MM.1S (cell line): ENCODE results near the gene CEACAM6.

Experiments used
- DNase-seq: peaks from one replicate; pipeline ENCODE4 v3.0.0-alpha.2; 2015
- H2AFZ ChIP-seq: fragments of 300-600 bp; sonication (generic); 2 replicates; pipeline ENCODE4 v1.6.0; 2016; ENCODE audit warnings: antibody characterized with exemption, low read length
- H3F3A ChIP-seq: fragments of 300-600 bp; sonication (generic); 2 replicates; pipeline ENCODE4 v1.6.1; 2016; ENCODE audit warnings: mild to moderate bottlenecking, antibody characterized with exemption, low read length, moderate library complexity, mixed read lengths; ENCODE audit not compliant: insufficient read depth
- H3K27ac ChIP-seq: fragments of 300-600 bp; sonication (generic); 2 replicates; pipeline ENCODE4 v1.5.1; 2016; ENCODE audit warnings: mild to moderate bottlenecking, low read length
- H3K27me3 ChIP-seq: fragments of 300-600 bp; sonication (generic); replicated peaks from 2 replicates; pipeline ENCODE4 v1.6.0; 2016; ENCODE audit warnings: low read length; ENCODE audit not compliant: insufficient read depth
- H3K36me3 ChIP-seq: fragments of 300-600 bp; sonication (generic); replicated peaks from 2 replicates; pipeline ENCODE4 v1.6.1; 2016; ENCODE audit warnings: mild to moderate bottlenecking, low read length, mixed read lengths; ENCODE audit not compliant: insufficient read depth
- H3K4me1 ChIP-seq: fragments of 300-600 bp; sonication (generic); 2 replicates; pipeline ENCODE4 v1.6.1; 2016; ENCODE audit warnings: low read length, mixed read lengths
- H3K4me2 ChIP-seq: fragments of 300-600 bp; sonication (generic); 2 replicates; pipeline ENCODE4 v1.6.0; 2016; ENCODE audit warnings: low read depth, low read length
- H3K4me3 ChIP-seq: fragments of 300-600 bp; sonication (generic); 2 replicates; pipeline ENCODE4 v1.5.1; 2016; ENCODE audit warnings: low read length, mixed read lengths
- H3K79me2 ChIP-seq: fragments of 300-600 bp; sonication (generic); 2 replicates; pipeline ENCODE4 v1.6.1; 2016; ENCODE audit warnings: mixed run types, low read length, mixed read lengths
- H3K9ac ChIP-seq: fragments of 300-600 bp; sonication (generic); 2 replicates; pipeline ENCODE4 v1.6.1; 2016; ENCODE audit warnings: low read length, mixed read lengths
- H3K9me2 ChIP-seq: fragments of 300-600 bp; sonication (generic); replicated peaks from 2 replicates; pipeline ENCODE4 v1.6.1; 2016; ENCODE audit warnings: mild to moderate bottlenecking, low read length, mixed read lengths; ENCODE audit not compliant: insufficient read depth
- H3K9me3 ChIP-seq: fragments of 300-600 bp; sonication (generic); replicated peaks from 2 replicates; pipeline ENCODE4 v1.6.1; 2016; ENCODE audit warnings: mild to moderate bottlenecking, low read length, mixed read lengths; ENCODE audit not compliant: insufficient read depth
- H4K20me1 ChIP-seq: fragments of 300-600 bp; sonication (generic); 2 replicates; pipeline ENCODE4 v1.6.1; 2016; ENCODE audit warnings: mild to moderate bottlenecking, low read length, moderate library complexity, mixed read lengths; ENCODE audit not compliant: insufficient read depth
- CTCF ChIP-seq: fragments of 300-600 bp; sonication (generic); IDR thresholded peaks from 2 replicates; pipeline ENCODE4 v1.5.1; 2016; ENCODE audit warnings: antibody characterized with exemption, low read length, mixed read lengths
- EZH2 ChIP-seq: fragments of 300-600 bp; sonication (generic); optimal IDR thresholded peaks from 2 replicates; pipeline ENCODE3; 2017; ENCODE audit warnings: low read depth, mild to moderate bottlenecking, antibody characterized with exemption, low read length, mixed read lengths
- EZH2phosphoT487 ChIP-seq: fragments of 300-600 bp; sonication (generic); IDR thresholded peaks from 2 replicates; pipeline ENCODE4 v1.6.1; 2018; ENCODE audit warnings: antibody characterized with exemption, low read length

Gene CEACAM6

GRCh38 chr19:41776700-41777099 is 21.4 kb downstream of the CEACAM6 start:
- no peak overlapping the region for H3K27ac ChIP-seq
- H3K9me2 ChIP-seq, result no peaks in the 10 kb centered on the region
- H3F3A ChIP-seq, result no peaks in the 10 kb centered on the region
- no peaks in the 10 kb centered on the region for H3K36me3 ChIP-seq
- no peak for DNase-seq
- peaks cover 91% of the 10 kb centered on the region for H3K27me3 ChIP-seq
- H3K79me2 ChIP-seq, result no peaks in the 10 kb centered on the region
- H3K4me1 ChIP-seq, result no peaks in the 10 kb centered on the region
- TF ChIP-seq EZH2 (no peak), EZH2phosphoT487 (no peak), CTCF (no peak)
- H3K9me3 ChIP-seq, result no peaks in the 10 kb centered on the region
- H3K4me2 ChIP-seq, result no peak overlapping the region
- H2AFZ ChIP-seq, result no peak overlapping the region
- H4K20me1 ChIP-seq, result no peaks in the 10 kb centered on the region
- H3K9ac ChIP-seq, result no peak overlapping the region
- H3K4me3 ChIP-seq, result no peak overlapping the region

DNA sequence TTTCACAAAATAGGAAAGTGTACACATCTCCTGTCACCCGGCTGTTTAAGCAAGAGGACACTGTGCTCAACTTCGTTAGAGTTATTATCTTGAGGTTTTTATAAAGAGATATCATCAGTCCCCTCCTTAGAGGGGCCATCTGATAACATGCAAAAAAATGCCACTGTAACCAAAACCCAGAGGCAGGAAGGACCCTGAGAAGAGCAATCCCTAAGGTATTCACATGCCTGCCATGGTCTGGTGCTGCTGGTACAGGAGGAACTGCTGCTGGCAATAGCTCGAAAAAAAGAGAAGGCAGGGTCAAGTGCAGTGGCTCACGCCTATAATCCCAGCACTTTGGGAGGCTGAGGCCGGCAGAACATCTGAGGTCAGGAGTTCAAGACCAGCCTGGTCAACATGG is 28.3 kb downstream of the CEACAM6 start:
- Histone ChIP-seq H3K36me3 (no peaks in the 10 kb centered on the region), H3K27me3 (peaks cover 89% of the 10 kb centered on the region), H3K9ac (no peak overlapping the region), H3K4me1 (0 out of 2 replicates have a peak, but pooled peaks cover 6% of the 10 kb centered on the region), H3K4me2 (no peak overlapping the region), H3K9me2 (no peaks in the 10 kb centered on the region), H3F3A (no peaks in the 10 kb centered on the region), H3K9me3 (no peaks in the 10 kb centered on the region), H4K20me1 (no peaks in the 10 kb centered on the region), H3K4me3 (no peak overlapping the region), H2AFZ (no peak overlapping the region), H3K27ac (no peak overlapping the region), H3K79me2 (no peaks in the 10 kb centered on the region)
- no peak for TF ChIP-seq EZH2phosphoT487
- no peak for TF ChIP-seq CTCF
- no peak for DNase-seq

DNA sequence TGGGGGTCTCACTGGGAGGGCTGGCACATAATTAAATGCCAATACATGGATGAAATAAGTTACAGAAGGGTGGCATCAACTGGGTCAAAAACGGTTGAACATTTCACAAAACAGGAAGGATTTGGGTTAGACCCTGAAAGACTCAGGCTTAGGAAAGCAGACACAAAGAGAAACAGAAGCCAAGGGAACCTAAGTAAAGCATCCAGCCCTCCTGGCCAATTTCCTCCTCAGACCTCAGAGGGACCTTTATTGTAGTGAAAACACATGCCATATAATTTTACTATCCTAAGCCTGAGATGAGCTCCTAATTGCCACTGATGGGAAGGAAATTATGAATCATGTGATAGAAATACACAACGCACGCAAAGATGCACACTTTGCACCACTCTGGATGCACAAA is 29.0 kb downstream of the CEACAM6 start:
- Histone ChIP-seq H3K9me2 (no peaks in the 10 kb centered on the region), H3K9ac (no peak overlapping the region), H2AFZ (no peak overlapping the region), H3K27ac (no peak overlapping the region), H4K20me1 (no peaks in the 10 kb centered on the region), H3K9me3 (no peaks in the 10 kb centered on the region), H3K4me1 (0 out of 2 replicates have a peak, but pooled peaks cover 6% of the 10 kb centered on the region), H3K27me3 (peaks cover 85% of the 10 kb centered on the region), H3K4me2 (peak overlapping the region; percentile 11; the same call in 1 of the 2 replicates), H3K36me3 (no peaks in the 10 kb centered on the region), H3F3A (no peaks in the 10 kb centered on the region), H3K79me2 (no peaks in the 10 kb centered on the region), H3K4me3 (no peak overlapping the region)
- DNase-seq, result no peak
- no peak for TF ChIP-seq EZH2
- no peak for TF ChIP-seq CTCF
- TF ChIP-seq EZH2phosphoT487, result no peak
